ENCODE results near the gene RNF11.

Gene RNF11

GRCh38 chr1:51266791-51267190 lies 30.7 kb downstream of the RNF11 start:
- H3K27ac ChIP-seq (ENCODE audit: low read length) = no peak overlapping the region
- H3K27me3 ChIP-seq (ENCODE audit: low read depth, low read length) = no peaks in the 10 kb centered on the region
- H3K4me3 ChIP-seq (ENCODE audit: low read depth in 1 of 2, low read length in 2 of 2) = no peak overlapping the region
- peaks cover 0 to 3% of the 10 kb centered on the region in 2 donors for H3K36me3 ChIP-seq (ENCODE audit: control insufficient read depth in 1 of 2, insufficient read depth in 2 of 2, low read length in 2 of 2)
- H3K9me3 ChIP-seq (ENCODE audit: control insufficient read depth in 1 of 2, low read length in 2 of 2) = no peaks in the 10 kb centered on the region
- H3K4me1 ChIP-seq (ENCODE audit: control insufficient read depth in 1 of 2, insufficient read depth in 2 of 2, low read length in 2 of 2) = peaks cover 0 to 29% of the 10 kb centered on the region in 2 donors

- H3K4me3 ChIP-seq (ENCODE audit: low read depth in 1 of 2, low read length in 2 of 2) = no peak overlapping the region
- no peaks in the 10 kb centered on the region for H3K27me3 ChIP-seq (ENCODE audit: low read depth, low read length)
- peaks cover 0 to 3% of the 10 kb centered on the region in 2 donors for H3K36me3 ChIP-seq (ENCODE audit: control insufficient read depth in 1 of 2, insufficient read depth in 2 of 2, low read length in 2 of 2)
- H3K9me3 ChIP-seq (ENCODE audit: control insufficient read depth in 1 of 2, low read length in 2 of 2) = no peaks in the 10 kb centered on the region
- no peak overlapping the region for H3K27ac ChIP-seq (ENCODE audit: low read length)
- peaks cover 0 to 26% of the 10 kb centered on the region in 2 donors for H3K4me1 ChIP-seq (ENCODE audit: control insufficient read depth in 1 of 2, insufficient read depth in 2 of 2, low read length in 2 of 2)
Observed at GRCh38 chr1:51268634-51269033, 32.6 kb downstream of the RNF11 start.

GRCh38 chr1:51270751-51271150 lies 34.7 kb downstream of the RNF11 start:
- Histone ChIP-seq H3K27me3 (ENCODE audit: low read depth, low read length) (no peaks in the 10 kb centered on the region), H3K4me1 (ENCODE audit: control insufficient read depth in 1 of 2, insufficient read depth in 2 of 2, low read length in 2 of 2) (peaks cover 0 to 7% of the 10 kb centered on the region in 2 donors), H3K36me3 (ENCODE audit: control insufficient read depth in 1 of 2, insufficient read depth in 2 of 2, low read length in 2 of 2) (peaks cover 5 to 6% of the 10 kb centered on the region in 2 donors), H3K27ac (ENCODE audit: low read length) (no peak overlapping the region), H3K9me3 (ENCODE audit: control insufficient read depth in 1 of 2, low read length in 2 of 2) (no peaks in the 10 kb centered on the region), H3K4me3 (ENCODE audit: low read depth in 1 of 2, low read length in 2 of 2) (no peak overlapping the region)

DNA sequence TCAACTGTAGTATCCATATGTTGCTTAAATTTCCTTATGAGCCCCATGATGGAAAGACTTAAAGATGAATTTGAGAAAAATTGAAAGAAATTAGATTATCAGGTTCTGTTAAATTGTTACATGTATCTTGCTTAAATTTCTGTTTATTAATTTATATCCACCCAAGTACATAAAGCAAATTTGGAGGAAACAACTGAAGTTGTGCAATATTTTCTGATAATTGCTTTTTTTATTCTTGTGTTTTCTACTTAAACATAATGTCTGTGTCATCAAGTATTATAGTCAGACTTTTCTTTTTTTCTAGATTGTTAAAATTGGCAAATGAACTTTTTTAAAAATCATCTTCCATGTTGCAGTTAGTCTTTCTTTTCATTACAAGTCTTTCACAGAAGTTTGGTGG lies 36.8 kb downstream of the RNF11 start:
- no peak overlapping the region for H3K4me3 ChIP-seq (ENCODE audit: low read depth in 1 of 2, low read length in 2 of 2)
- H3K4me1 ChIP-seq (ENCODE audit: control insufficient read depth in 1 of 2, insufficient read depth in 2 of 2, low read length in 2 of 2) = no peaks in the 10 kb centered on the region
- H3K27ac ChIP-seq (ENCODE audit: low read length) = no peak overlapping the region
- H3K9me3 ChIP-seq (ENCODE audit: control insufficient read depth in 1 of 2, low read length in 2 of 2) = no peaks in the 10 kb centered on the region
- no peaks in the 10 kb centered on the region for H3K27me3 ChIP-seq (ENCODE audit: low read depth, low read length)
- peaks cover 7 to 19% of the 10 kb centered on the region in 2 donors for H3K36me3 ChIP-seq (ENCODE audit: control insufficient read depth in 1 of 2, insufficient read depth in 2 of 2, low read length in 2 of 2)

DNA sequence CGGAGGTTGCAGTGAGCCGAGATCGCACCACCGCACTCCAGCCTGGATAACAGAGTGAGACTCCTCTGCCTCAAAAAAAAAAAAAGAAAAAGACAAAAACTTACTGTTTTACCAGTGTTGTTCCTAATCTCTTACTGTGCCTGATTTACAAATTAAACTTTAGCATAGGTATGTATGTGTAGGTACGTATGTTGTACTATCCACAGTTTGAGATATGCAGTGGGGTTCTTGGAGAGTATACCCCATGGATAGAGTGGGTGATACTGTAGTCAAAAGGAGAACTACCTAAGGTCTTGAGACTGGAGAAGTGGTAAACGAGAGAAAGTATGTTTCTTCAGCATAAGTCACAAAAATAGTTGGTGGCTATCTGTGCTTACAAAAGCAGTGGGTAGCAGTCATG lies 38.6 kb downstream of the RNF11 start:
- Histone ChIP-seq H3K36me3 (ENCODE audit: control insufficient read depth in 1 of 2, insufficient read depth in 2 of 2, low read length in 2 of 2) (peaks cover 7 to 19% of the 10 kb centered on the region in 2 donors), H3K4me1 (ENCODE audit: control insufficient read depth in 1 of 2, insufficient read depth in 2 of 2, low read length in 2 of 2) (no peaks in the 10 kb centered on the region), H3K27ac (ENCODE audit: low read length) (no peak overlapping the region), H3K9me3 (ENCODE audit: control insufficient read depth in 1 of 2, low read length in 2 of 2) (no peaks in the 10 kb centered on the region), H3K27me3 (ENCODE audit: low read depth, low read length) (no peaks in the 10 kb centered on the region), H3K4me3 (ENCODE audit: low read depth in 1 of 2, low read length in 2 of 2) (no peak overlapping the region)

- Histone ChIP-seq H3K36me3 (ENCODE audit: control insufficient read depth in 1 of 2, insufficient read depth in 2 of 2, low read length in 2 of 2) (peaks cover 7 to 15% of the 10 kb centered on the region in 2 donors), H3K9me3 (ENCODE audit: control insufficient read depth in 1 of 2, low read length in 2 of 2) (no peaks in the 10 kb centered on the region), H3K4me3 (ENCODE audit: low read depth in 1 of 2, low read length in 2 of 2) (no peak overlapping the region), H3K27ac (ENCODE audit: low read length) (no peak overlapping the region), H3K4me1 (ENCODE audit: control insufficient read depth in 1 of 2, insufficient read depth in 2 of 2, low read length in 2 of 2) (no peaks in the 10 kb centered on the region), H3K27me3 (ENCODE audit: low read depth, low read length) (no peaks in the 10 kb centered on the region)
Observed at GRCh38 chr1:51276286-51276685, 40.2 kb downstream of the RNF11 start.

DNA sequence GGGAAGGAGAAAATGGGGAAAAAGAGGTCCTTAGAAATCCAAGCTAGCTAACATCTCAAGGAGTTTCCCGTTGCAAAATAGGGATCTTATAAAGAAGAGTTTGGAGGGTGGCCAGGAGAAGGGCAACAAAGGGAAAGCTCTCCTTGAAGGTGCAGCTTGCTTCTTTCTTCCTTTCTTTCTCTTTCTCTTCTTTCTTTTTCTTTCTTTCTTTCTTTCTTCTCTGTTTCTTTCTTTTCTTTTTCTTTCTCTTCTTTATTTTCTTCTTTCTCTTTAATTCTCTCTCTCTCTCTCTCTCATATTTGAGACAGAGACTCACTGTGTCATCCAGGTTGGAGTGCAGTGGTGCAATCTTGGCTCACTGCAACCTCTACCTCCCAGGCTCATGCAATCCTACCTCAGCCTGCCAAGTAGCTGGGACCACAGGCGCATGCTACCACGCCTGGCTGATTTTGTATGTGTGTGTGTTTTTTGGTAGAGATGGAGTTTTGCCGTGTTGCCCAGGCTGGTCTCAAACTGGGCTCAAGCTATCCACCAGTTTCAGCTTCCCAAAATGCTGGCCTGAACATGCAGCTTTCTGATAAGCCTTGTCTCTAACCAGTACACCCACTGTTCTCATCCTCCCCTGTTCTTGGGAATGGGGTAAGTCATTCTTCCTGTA lies 44.4 kb downstream of the RNF11 start:
- H3K36me3 ChIP-seq (ENCODE audit: control insufficient read depth in 1 of 2, insufficient read depth in 2 of 2, low read length in 2 of 2) = peaks cover 4 to 15% of the 10 kb centered on the region in 2 donors
- no peaks in the 10 kb centered on the region for H3K9me3 ChIP-seq (ENCODE audit: control insufficient read depth in 1 of 2, low read length in 2 of 2)
- no peak overlapping the region for H3K27ac ChIP-seq (ENCODE audit: low read length)
- H3K4me1 ChIP-seq (ENCODE audit: control insufficient read depth in 1 of 2, insufficient read depth in 2 of 2, low read length in 2 of 2) = no peaks in the 10 kb centered on the region
- no peak overlapping the region for H3K4me3 ChIP-seq (ENCODE audit: low read depth in 1 of 2, low read length in 2 of 2)
- no peaks in the 10 kb centered on the region for H3K27me3 ChIP-seq (ENCODE audit: low read depth, low read length)

DNA sequence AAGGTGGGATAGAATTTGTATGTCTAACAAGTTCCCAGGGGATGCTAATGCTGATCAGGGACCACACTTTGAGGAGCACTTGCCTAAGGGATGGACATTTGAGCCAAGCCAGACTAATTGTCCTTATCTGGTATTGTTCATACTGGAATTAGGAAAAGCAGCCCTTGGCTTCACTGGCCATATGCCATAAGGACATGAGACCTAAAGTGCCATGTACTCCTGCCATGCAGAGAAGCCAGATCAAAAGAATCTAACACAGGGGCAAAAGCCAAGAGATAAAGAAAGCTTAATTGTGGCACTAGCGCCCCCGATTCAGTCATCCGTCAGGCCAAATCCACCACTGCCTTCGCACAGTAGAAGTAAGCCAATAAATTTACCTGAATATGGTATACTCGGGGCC lies 45.7 kb downstream of the RNF11 start:
- Histone ChIP-seq H3K4me1 (ENCODE audit: control insufficient read depth in 1 of 2, insufficient read depth in 2 of 2, low read length in 2 of 2) (no peaks in the 10 kb centered on the region), H3K9me3 (ENCODE audit: control insufficient read depth in 1 of 2, low read length in 2 of 2) (no peaks in the 10 kb centered on the region), H3K4me3 (ENCODE audit: low read depth in 1 of 2, low read length in 2 of 2) (no peak overlapping the region), H3K36me3 (ENCODE audit: control insufficient read depth in 1 of 2, insufficient read depth in 2 of 2, low read length in 2 of 2) (peaks cover 0 to 3% of the 10 kb centered on the region in 2 donors), H3K27ac (ENCODE audit: low read length) (no peak overlapping the region), H3K27me3 (ENCODE audit: low read depth, low read length) (no peaks in the 10 kb centered on the region)

GRCh38 chr1:51282605-51283004 lies 46.5 kb downstream of the RNF11 start:
- Histone ChIP-seq H3K27ac (ENCODE audit: low read length) (no peak overlapping the region), H3K36me3 (ENCODE audit: control insufficient read depth in 1 of 2, insufficient read depth in 2 of 2, low read length in 2 of 2) (no peaks in the 10 kb centered on the region), H3K9me3 (ENCODE audit: control insufficient read depth in 1 of 2, low read length in 2 of 2) (no peaks in the 10 kb centered on the region), H3K27me3 (ENCODE audit: low read depth, low read length) (no peaks in the 10 kb centered on the region), H3K4me3 (ENCODE audit: low read depth in 1 of 2, low read length in 2 of 2) (no peak overlapping the region), H3K4me1 (ENCODE audit: control insufficient read depth in 1 of 2, insufficient read depth in 2 of 2, low read length in 2 of 2) (no peaks in the 10 kb centered on the region)

GRCh38 chr1:51283979-51284378 lies 47.9 kb downstream of the RNF11 start:
- Histone ChIP-seq H3K36me3 (ENCODE audit: control insufficient read depth in 1 of 2, insufficient read depth in 2 of 2, low read length in 2 of 2) (no peaks in the 10 kb centered on the region), H3K4me1 (ENCODE audit: control insufficient read depth in 1 of 2, insufficient read depth in 2 of 2, low read length in 2 of 2) (no peaks in the 10 kb centered on the region), H3K27me3 (ENCODE audit: low read depth, low read length) (no peaks in the 10 kb centered on the region), H3K9me3 (ENCODE audit: control insufficient read depth in 1 of 2, low read length in 2 of 2) (no peaks in the 10 kb centered on the region), H3K27ac (ENCODE audit: low read length) (no peak overlapping the region), H3K4me3 (ENCODE audit: low read depth in 1 of 2, low read length in 2 of 2) (no peak overlapping the region)

DNA sequence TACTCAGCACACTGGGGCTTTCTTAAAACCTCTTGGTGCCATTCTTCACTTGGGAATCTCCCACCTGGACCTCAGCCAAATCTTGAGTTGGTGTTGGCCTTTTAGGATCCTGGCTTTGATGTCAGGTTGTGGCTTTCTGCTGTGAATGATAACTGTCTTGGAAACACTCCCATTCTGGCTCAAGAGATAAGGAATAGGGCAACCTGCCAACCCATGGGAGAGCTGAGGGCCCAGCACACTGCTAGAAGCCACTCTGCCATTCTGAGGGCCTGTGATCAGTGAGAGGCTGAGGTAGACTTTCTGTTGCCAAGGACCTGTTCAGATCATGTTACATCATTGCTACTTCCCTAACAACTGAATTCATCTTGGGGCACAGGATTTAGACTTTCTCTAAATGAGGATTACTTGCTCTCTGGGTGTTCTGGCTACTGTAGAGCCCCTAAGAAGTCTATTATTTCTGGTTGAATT lies 48.4 kb downstream of the RNF11 start:
- Histone ChIP-seq H3K27me3 (ENCODE audit: low read depth, low read length) (no peaks in the 10 kb centered on the region), H3K4me1 (ENCODE audit: control insufficient read depth in 1 of 2, insufficient read depth in 2 of 2, low read length in 2 of 2) (no peaks in the 10 kb centered on the region), H3K36me3 (ENCODE audit: control insufficient read depth in 1 of 2, insufficient read depth in 2 of 2, low read length in 2 of 2) (no peaks in the 10 kb centered on the region), H3K9me3 (ENCODE audit: control insufficient read depth in 1 of 2, low read length in 2 of 2) (no peaks in the 10 kb centered on the region), H3K27ac (ENCODE audit: low read length) (no peak overlapping the region), H3K4me3 (ENCODE audit: low read depth in 1 of 2, low read length in 2 of 2) (no peak overlapping the region)

DNA sequence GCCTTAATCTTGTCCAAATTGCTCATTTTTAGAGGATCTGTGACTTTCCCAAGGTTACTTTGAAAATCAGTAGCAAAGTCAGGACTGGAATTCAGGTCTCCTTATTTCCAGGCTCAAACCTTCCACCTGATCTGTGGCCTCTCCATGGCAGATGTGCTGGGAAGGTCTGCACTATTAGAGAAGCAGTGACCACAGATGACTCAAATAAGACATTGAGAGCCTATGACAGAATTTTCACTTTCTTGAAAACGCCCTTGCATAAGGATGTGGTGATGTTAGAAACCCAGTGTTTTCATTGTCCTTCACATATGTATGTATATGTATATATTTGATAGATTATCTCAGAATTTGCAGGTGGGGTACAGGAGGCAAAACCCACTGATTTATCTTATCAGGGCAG lies 49.0 kb downstream of the RNF11 start:
- no peak overlapping the region for H3K27ac ChIP-seq (ENCODE audit: low read length)
- no peaks in the 10 kb centered on the region for H3K36me3 ChIP-seq (ENCODE audit: control insufficient read depth in 1 of 2, insufficient read depth in 2 of 2, low read length in 2 of 2)
- H3K9me3 ChIP-seq (ENCODE audit: control insufficient read depth in 1 of 2, low read length in 2 of 2) = no peaks in the 10 kb centered on the region

More for the DNA sequence above, 49.0 kb downstream of the RNF11 start:
- no peaks in the 10 kb centered on the region for H3K27me3 ChIP-seq (ENCODE audit: low read depth, low read length)
- no peaks in the 10 kb centered on the region for H3K4me1 ChIP-seq (ENCODE audit: control insufficient read depth in 1 of 2, insufficient read depth in 2 of 2, low read length in 2 of 2)
- H3K4me3 ChIP-seq (ENCODE audit: low read depth in 1 of 2, low read length in 2 of 2) = no peak overlapping the region

Measured in muscle layer of duodenum (tissue), 2 donors.